ENCODE results near the gene RSBN1L. TPM values are rescaled to one million over a fixed set of nuclear protein-coding genes. Genes with fewer than 3 reads are reported as not detected.
"Not testable (repeated sequence)": the region's sequence is repeated elsewhere in the genome, so short reads cannot be mapped to it uniquely, and the experiment has no call there.

The RSBN1L gene
- 10 to 100 TPM; 20.1 to 25.5 TPM for total RNA-seq

DNA sequence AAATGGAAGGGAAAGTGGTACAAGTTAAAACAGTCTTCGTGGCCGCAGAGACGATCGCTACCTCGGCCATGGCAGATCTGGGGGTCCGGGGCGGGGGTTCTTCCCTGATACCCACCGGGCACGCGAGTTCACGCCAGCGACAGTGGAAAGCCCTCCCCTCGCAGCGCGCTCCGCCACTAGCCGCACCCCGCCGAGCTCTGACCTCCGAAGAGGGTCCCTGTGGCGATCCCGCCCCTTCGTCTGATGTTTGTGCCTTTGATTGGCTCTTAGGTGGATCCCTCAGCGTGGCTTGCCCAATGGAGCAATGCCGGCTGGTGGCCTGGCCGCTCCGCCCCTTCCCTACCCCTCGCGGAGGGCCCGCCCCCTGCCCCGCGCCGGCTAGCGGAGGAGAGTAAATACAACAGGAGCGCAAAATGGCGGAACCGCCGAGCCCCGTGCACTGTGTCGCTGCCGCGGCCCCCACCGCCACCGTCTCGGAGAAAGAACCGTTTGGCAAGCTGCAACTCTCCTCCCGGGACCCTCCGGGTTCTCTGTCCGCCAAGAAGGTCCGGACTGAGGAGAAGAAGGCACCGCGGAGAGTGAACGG, at the start of gene RSBN1L:
Gene RSBN1L (plus strand): TSS at position 403 of the 586 bp plus-strand sequence. CDS start 11 bp downstream, at position 414.
- peaks cover 3% of the 10 kb centered on the region for H3K4me1 ChIP-seq
- H3K27me3 ChIP-seq: no peaks in the 10 kb centered on the region
- peak within 1 kb of the TSS; percentile 61 for H3K4me3 ChIP-seq
- TF ChIP-seq, protein P1, sequence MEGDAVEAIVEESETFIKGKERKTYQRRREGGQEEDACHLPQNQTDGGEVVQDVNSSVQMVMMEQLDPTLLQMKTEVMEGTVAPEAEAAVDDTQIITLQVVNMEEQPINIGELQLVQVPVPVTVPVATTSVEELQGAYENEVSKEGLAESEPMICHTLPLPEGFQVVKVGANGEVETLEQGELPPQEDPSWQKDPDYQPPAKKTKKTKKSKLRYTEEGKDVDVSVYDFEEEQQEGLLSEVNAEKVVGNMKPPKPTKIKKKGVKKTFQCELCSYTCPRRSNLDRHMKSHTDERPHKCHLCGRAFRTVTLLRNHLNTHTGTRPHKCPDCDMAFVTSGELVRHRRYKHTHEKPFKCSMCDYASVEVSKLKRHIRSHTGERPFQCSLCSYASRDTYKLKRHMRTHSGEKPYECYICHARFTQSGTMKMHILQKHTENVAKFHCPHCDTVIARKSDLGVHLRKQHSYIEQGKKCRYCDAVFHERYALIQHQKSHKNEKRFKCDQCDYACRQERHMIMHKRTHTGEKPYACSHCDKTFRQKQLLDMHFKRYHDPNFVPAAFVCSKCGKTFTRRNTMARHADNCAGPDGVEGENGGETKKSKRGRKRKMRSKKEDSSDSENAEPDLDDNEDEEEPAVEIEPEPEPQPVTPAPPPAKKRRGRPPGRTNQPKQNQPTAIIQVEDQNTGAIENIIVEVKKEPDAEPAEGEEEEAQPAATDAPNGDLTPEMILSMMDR (IDR thresholded peaks at IDR 0.05): no peak
- H3K9me3 ChIP-seq: no peaks in the 10 kb centered on the region
- no peaks in the 10 kb centered on the region for H3K36me3 ChIP-seq
- DNase-seq: peak; percentile 99
- peak within 1 kb of the TSS; percentile 89 to 99 for H3K9ac ChIP-seq (ENCODE audit: low read depth in 2 of 2, low read length in 2 of 2)
- peak within 1 kb of the TSS; percentile 93 for H3K27ac ChIP-seq
- intact Hi-C loops (cut with DNase I): no loop called here

DNA sequence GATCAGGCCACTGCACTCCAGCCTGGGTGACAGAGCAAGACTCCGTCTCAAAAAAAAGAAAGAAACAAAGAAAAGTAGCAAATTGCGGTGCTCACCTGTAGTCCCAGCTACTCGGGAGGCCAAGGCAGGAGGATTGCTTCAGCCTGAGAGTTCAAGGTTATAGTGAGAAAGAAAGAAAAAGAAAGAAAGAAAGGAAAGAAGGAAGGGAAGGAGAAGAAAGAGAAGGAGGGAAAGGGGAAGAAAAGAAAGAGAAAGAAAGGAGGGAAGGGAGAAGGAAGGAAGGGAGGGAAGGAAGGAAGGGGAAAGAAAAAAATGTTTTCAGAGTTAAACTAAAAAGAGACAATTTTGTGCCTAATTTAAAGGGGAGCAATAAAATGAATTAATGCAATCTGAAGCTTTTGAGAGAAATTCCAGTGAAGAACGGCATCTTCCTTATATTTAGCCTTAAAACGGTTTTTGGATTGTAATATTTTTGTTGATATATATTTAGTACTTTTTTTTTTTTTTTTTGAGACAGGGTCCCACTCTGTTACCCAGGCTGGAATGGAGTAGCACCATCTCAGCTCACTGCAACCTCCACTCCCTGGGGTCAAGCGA, 47.4 kb upstream of the RSBN1L start:
- H3K36me3 ChIP-seq: no peaks in the 10 kb centered on the region
- no peaks in the 10 kb centered on the region for H3K4me1 ChIP-seq
- no peak for DNase-seq
- H3K9me3 ChIP-seq: no peaks in the 10 kb centered on the region
- TF ChIP-seq, protein P1 (IDR thresholded peaks at IDR 0.05): no peak
- intact Hi-C loops (cut with DNase I): no loop called here
- no peak overlapping the region for H3K9ac ChIP-seq (ENCODE audit: low read depth in 2 of 2, low read length in 2 of 2)
- H3K27ac ChIP-seq: no peak overlapping the region
- no peak overlapping the region for H3K4me3 ChIP-seq
- H3K27me3 ChIP-seq: no peaks in the 10 kb centered on the region

DNA sequence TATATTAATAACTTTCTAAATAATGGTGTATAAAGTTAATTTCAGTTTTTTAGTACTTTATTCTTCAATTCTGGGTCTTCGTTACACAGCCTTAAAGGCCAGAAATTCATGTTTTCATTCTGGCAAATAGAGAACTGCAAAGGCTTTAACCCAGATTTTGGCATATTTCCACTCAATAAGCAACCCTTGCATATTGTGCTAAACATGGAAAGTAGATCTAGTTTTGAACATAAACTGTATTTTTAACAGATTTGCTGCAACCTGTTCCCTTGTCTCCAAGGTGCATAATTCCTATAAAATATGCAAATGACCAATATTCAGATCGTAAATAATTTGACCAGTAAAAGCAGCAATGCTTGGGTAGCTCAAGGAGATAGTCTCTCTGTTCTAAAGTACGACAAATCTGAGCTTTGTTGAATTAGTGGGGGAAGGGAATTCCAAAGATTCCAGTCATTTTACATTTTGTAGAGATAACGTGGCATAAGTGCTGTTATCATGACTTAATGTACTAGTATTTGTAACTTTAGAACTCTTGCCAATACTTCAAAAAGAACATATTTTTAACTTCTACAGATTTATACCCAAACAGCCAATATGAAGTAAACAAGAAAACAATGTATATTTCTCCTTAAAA, 46.4 kb upstream of the RSBN1L start:
- no peaks in the 10 kb centered on the region for H3K4me1 ChIP-seq
- DNase-seq: no peak
- intact Hi-C loops (cut with DNase I): loop anchor here (10.0 kb wide), 1 partner anchor 285 kb away; no protein-coding TSS in a partner anchor
- H3K36me3 ChIP-seq: no peaks in the 10 kb centered on the region
- TF ChIP-seq, protein P1 (IDR thresholded peaks at IDR 0.05): no peak
- H3K27me3 ChIP-seq: no peaks in the 10 kb centered on the region
- H3K27ac ChIP-seq: no peak overlapping the region
- no peak overlapping the region for H3K9ac ChIP-seq (ENCODE audit: low read depth in 2 of 2, low read length in 2 of 2)
- H3K9me3 ChIP-seq: no peaks in the 10 kb centered on the region
- no peak overlapping the region for H3K4me3 ChIP-seq

DNA sequence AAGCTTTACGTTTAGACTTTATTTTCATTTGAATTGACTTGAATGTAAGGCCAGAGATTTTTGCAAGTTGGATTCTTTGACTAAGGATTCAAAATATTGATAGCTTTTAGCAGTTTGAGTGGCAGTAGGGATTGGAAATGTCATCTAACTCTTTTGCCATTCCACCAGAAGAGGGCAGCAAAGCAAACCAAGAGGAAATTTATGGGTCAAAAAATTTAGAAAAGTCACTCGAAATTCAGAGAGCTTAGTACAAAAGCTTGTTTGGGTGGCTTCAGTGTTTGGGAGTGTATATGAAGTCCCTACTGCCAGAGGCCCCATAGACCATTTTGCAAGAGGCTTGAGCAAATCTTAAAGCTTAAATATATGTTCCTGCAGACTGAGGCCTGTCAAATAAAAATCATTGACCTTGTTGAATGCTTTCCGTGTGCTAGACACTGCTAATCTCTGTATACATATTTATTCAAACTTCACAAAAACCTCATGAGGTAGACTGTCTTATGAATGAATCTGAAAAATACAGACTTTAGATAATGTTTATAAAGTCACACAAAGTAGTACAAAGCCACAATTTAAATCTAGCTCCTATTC, 44.6 kb upstream of the RSBN1L start:
- H3K4me1 ChIP-seq: no peaks in the 10 kb centered on the region
- no peaks in the 10 kb centered on the region for H3K9me3 ChIP-seq
- no peak overlapping the region for H3K9ac ChIP-seq (ENCODE audit: low read depth in 2 of 2, low read length in 2 of 2)
- intact Hi-C loops (cut with DNase I): loop anchor here (10.0 kb wide), 1 partner anchor 283 kb away; no protein-coding TSS in a partner anchor
- peak; percentile 55 for DNase-seq
- no peak overlapping the region for H3K4me3 ChIP-seq
- H3K27me3 ChIP-seq: no peaks in the 10 kb centered on the region
- TF ChIP-seq, protein P1 (IDR thresholded peaks at IDR 0.05): peak; percentile 64
- H3K36me3 ChIP-seq: no peaks in the 10 kb centered on the region
- H3K27ac ChIP-seq: no peak overlapping the region

DNA sequence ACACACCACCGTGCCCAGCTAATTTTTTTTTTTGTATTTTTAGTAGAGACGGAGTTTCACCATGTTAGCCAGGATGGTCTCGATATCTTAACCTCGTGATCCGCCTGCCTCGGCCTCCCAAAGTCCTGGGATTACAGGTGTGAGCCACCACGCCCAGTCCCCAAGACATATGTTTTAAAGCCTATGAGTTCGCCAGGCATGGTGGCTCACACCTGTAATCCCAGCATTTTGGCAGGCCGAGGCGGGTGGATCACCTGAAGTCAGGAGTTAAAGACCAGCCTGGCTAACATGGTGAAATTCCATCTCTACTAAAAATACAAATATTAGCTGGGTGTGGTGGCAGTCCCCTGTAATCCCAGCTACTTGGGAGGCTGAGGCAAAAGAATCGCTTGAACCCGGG, 43.4 kb upstream of the RSBN1L start:
- H3K27me3 ChIP-seq; DNase-seq; H3K9ac ChIP-seq (ENCODE audit: low read depth in 2 of 2, low read length in 2 of 2); H3K4me1 ChIP-seq; H3K9me3 ChIP-seq; H3K36me3 ChIP-seq; H3K4me3 ChIP-seq: not testable (repeated sequence)
- peak overlapping the region; percentile 67 for H3K27ac ChIP-seq
- intact Hi-C loops (cut with DNase I): loop anchor here (10.0 kb wide), 1 partner anchor 282 kb away; no protein-coding TSS in a partner anchor
